ENCODE results near the gene CPNE4. TPM values are rescaled to one million over a fixed set of nuclear protein-coding genes. Genes with fewer than 3 reads are reported as not detected.

Gene CPNE4
- total RNA-seq, 1 experiment from 2014 or later: not detected

DNA sequence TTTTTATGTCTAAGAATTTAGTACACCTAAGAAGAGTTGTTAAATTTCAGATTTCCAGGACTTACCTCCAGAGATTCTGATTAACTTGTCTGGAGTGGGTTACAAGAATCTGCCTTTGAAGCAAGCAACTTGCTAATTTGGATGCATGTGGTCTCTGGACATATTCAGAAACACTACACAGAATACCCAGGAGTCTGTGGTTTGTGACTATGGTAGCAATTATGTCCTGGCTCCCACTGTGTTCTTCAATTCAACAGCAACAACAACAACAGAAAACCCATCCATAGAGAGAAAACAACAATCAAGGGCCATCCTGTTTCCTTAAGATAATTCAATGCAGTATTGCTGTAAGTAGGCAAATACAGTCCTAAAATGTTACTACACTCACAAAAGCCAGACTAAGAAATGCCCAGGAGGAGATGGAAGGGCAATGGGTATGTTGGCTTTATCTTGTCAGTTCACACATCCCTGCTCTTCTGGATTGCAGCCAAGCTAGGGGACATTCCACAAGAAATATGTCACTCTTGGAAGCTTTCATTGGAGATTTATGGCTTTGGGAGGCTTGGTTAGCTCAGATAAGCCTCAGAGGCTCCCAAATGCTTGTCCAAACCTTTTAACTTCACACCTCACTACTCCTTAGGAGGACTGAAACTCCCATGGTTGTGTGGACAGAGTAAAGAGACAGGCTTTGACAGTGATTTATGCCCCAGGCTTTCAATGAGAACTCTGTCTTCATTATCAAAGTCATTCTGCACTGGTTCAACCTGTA is 432.6 kb downstream of the CPNE4 start:
- DNase-seq (ENCODE audit: low read depth): no peak

GRCh38 chr3:131597816-131598215 is 437.0 kb downstream of the CPNE4 start:
- no peak for DNase-seq (ENCODE audit: low read depth)

DNA sequence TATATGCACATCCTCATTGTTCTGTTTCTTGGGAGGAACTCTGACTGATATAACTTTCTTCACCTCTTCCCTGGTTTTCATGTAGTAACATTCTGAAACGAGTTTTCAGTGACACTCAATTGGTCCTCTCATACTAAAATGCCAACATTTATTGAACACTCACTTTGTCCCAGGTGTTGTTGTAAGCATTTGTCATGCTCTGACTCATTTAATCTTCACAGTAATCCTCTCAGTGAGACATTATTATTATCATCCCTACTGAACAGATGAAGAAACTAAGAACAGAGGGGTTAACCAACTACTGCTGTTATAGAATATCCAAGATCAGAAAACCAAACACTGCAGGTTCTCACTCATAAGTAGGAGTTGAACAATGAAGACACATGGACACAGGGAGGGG is 437.9 kb downstream of the CPNE4 start:
- no peak for DNase-seq (ENCODE audit: low read depth)

- peak; percentile 5 for DNase-seq (ENCODE audit: low read depth)
Observed at GRCh38 chr3:131591394-131592014, 443.3 kb downstream of the CPNE4 start.

- no peak for DNase-seq (ENCODE audit: low read depth)
Observed at GRCh38 chr3:131586277-131586676, 448.5 kb downstream of the CPNE4 start.

- no peak for DNase-seq (ENCODE audit: low read depth)
Observed at GRCh38 chr3:131582438-131582837, 452.4 kb downstream of the CPNE4 start.

DNA sequence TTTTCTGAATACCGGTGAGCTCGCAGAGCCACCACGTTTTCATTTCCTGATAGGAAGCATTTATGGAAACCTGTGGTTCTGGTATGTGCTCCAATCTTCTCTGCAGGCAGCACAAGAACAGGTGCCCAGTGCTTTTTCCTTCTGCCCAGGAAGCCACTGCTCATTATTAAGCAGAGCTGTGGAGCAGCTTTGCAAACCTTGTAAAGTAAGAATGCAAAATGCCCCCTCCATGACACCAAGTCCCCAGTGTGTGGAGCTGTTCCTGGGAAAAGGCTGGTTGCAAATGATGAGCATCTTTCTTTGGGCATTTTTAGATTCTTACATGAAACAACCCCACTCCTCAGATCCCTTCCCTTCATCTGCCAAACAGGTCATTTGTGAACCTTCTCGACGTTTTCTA is 466.4 kb downstream of the CPNE4 start:
- DNase-seq (ENCODE audit: low read depth): no peak

DNA sequence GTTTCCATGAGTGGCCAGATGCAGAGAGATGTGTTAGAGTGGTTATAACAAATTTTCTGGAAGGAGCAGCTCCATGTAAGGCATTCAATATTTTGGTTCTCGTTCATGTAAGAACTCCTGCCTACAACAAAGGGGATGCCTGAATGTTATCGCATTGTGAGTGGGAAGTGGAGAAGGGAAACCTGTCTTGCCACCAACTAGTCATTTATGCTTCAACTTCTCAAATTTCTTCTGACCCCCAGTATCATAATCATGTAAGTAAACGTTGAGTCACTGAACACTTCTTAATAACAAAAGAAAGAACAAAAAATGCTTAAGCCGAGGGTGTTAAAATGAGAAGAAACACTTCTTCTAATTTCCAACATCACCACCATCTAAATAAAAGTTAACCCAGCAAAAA is 470.0 kb downstream of the CPNE4 start:
- no peak for DNase-seq (ENCODE audit: low read depth)

- no peak for DNase-seq (ENCODE audit: low read depth)
Observed at GRCh38 chr3:131561511-131561910, 473.3 kb downstream of the CPNE4 start.

- DNase-seq (ENCODE audit: low read depth): no peak
Observed at GRCh38 chr3:131560795-131561194, 474.0 kb downstream of the CPNE4 start.

DNA sequence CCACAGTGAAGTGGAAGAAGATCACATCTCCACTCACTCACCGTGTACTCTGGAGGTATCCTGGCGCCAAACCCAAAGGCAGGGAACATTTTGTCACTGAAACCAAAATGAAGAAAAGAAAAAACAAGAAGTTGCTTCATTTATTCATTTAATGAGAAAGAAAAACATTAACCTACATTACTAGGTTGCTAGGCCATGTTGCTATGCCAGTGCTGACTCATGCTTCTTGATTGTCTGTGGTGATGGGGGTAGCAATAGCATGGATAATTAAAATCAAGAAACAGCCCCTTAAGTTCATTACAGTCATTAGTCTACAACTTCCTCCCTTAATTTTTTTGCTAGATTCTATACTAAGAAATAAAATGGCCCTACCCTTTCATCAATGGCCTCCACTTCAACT is 479.4 kb downstream of the CPNE4 start:
- peak; percentile 7 for DNase-seq (ENCODE audit: low read depth)

DNA sequence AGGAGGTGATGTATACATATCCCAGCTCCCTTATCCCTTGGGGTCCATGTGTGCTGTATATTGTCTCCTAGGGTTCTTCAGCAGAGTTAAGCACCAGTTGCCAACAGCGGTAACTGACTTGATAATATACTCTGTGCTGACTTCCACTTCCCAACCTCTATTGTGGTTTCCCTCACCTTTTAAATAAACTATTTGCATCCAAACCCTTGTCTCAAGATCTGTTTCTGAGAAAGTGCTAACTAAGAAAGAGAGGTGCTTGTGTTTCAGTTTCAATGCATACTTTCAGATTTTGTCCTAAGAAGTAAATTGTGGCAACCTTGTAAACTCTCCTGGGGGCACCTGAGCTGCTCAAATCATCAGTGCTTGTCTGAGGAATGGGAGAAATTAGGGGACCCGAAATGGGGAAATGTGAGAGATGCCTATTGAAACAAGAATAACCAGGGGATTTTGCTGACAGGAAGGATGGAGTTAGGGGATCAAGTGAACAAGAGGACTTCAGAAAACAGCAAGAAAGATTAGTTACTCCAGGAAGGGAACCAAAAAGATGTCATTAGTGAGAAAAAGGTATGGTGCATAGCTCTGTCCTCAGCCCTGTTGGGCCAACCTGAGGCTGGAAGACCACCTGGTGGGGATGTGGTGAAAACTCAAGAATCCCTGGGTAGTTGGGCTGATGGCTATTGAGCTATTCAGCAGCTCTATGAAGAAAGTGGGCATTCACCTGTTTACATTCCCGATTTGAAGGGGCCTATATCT is 481.1 kb downstream of the CPNE4 start:
- DNase-seq (ENCODE audit: low read depth): no peak

DNA sequence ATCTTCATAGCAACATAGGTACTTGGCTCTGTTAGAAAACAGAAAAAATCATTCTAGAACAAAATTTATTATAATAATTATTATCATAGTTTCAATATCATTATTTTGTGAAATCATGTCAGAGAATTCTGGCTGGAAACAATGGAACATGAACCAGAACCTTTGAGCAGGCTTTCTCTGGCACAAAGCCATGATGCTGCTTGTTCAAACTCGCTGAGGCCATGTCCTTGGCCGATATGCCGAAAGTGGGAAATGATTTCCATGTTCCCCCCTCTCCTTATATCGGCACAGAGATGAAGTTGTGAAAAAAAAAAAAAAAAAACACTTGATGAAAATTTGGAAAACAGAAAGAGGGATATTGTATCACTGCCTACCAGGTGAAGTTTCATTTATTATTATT is 483.1 kb downstream of the CPNE4 start:
- no peak for DNase-seq (ENCODE audit: low read depth)

GRCh38 chr3:131550562-131551465 is 484.0 kb downstream of the CPNE4 start:
- no peak for DNase-seq (ENCODE audit: low read depth)

DNA sequence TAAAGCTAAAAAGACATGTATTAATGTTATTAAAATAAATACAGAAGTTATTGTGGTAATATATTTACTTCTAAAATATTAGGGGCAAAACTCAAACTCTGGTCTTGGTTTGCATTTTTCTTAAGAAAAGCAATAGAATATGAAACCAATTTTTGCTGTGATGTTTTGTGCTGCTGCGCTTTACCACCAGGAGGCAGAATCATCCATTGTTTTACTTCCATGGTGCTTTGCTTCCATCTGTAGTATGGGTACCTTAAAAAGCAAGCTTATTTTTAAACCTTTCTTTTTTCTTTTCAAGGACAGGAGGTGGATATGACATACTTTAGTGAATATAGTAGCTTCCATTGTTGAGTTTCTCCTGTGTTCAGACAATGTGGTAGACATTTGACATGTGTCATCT is 485.5 kb downstream of the CPNE4 start:
- no peak for DNase-seq (ENCODE audit: low read depth)

- DNase-seq (ENCODE audit: low read depth): no peak
Observed at GRCh38 chr3:131547585-131547984, 487.2 kb downstream of the CPNE4 start.

GRCh38 chr3:131546441-131546840 is 488.4 kb downstream of the CPNE4 start:
- no peak for DNase-seq (ENCODE audit: low read depth)

DNA sequence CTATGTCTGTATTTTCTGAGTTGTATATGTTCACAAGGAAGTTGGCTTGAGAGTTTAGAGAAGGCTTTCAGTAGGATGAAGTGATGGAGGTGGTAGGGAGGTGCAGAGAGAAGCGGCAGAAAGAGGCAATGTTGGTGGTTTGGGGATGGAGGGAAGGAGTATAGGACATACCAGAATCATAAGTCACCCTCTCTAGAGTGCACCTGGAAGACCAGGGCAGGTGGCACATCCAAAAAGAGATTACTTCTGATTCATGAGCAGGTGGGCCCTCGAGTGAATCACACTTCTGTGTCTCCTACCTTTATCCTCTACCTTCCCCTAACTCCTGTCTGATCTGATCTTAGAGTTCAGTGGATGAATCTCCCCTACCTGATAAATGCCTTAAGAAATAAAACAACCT is 490.3 kb downstream of the CPNE4 start:
- DNase-seq (ENCODE audit: low read depth): no peak

DNA sequence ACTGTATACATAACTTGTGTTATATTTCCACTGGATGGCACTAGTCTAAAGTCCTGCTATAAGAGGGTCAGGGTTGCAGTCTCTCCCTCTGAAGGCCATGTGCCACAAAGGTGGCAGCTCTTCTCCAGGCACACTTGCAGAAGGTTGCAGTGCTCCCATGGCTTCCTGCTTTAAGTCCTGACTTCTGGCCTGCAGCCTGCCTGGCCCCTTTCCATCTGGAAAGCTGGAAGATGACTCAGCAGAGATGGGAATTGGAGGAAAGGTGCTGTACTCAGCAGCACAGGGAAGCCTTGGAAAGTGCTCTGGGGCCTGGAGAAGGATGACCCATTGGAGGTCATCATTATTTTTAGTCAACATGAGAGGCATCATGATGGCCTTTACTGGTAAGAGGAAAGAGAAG is 491.1 kb downstream of the CPNE4 start:
- peak; percentile 85 for DNase-seq (ENCODE audit: low read depth)

DNA sequence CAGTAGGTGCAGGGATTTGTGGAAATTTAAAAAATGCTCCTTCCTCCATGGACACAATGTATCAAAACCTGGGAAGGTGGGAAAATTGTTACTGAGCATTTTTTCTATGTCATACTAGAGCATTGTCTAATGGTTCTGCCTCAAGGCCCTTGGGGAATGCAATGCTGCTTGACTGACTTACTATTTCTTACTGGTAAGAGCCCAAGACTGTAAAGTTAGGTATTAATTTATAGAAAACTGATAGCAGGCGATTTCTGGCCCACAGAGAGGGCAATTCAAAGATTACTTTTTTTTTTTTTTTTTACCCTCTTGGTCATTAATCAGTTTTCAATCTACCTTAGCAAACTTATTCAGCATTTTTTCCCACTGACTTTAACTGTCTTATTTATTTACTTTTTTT is 493.5 kb downstream of the CPNE4 start:
- DNase-seq (ENCODE audit: low read depth): no peak

DNA sequence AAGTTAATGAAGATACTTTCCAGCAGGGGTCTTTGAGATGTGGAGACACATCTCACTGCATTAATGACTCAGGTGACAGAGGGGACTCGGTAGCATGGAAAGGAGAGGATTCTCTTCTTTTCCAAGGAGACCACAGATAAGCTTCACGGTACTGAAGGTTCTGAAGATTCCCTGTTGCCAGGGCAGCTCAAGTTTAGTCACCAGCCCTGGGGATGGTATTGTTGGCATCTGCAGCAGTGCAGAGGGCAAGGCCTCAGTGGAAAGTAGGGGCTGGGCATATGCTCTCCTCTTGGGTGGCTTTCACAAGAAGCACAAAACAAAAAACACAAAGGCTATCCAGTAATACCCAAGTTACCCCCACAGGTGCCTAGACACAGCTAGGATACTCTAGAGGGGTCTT is 494.0 kb downstream of the CPNE4 start:
- no peak for DNase-seq (ENCODE audit: low read depth)

GRCh38 chr3:131540143-131540542 is 494.7 kb downstream of the CPNE4 start:
- no peak for DNase-seq (ENCODE audit: low read depth)
